Epidermal melanocyte (primary cell): ENCODE data around the gene NCAPD2.
"Not testable (repeated sequence)": the region's sequence is repeated elsewhere in the genome, so short reads cannot be mapped to it uniquely, and the experiment has no call there.

Source experiments
- DNase-seq: peaks from one replicate; pipeline ENCODE4 v3.0.0; 2011; ENCODE audit warnings: low spot score; ENCODE audit not compliant: insufficient read length

The NCAPD2 gene

DNA sequence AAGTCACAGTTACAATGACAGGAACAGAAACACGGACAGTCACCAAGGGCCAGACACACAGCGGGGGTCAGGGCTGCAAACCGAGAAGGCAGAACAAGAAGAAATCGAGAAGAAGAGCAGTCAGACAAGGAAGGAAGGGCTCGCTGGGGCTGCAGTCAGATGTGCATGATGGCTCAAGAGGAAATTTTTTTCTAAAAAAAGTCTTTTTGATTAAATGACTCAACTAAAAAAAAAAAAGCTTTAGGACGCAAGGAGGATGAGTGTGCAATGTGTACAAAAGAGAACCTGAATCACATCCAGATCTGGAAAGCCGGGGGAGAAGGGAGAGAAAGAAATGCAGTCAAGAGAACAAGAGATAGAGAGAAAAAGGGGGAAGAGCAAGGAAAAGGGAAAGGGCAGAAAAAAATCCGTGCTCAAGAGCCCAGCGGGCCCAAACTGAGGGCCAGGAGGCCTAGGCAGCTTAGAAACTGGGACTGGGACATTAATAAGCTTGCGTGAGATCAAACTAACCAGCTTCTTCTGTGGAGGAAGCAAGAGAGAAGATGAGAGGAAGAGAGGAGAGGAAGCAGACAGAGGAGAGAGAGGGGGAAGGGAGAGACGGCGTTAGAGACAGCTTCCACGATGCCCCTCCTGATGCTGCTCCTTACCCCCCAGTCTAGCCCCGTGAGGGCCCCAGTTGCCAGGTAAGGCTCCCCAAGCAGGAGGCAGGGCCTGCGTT is 55.2 kb downstream of the NCAPD2 start:
- no peak for DNase-seq

DNA sequence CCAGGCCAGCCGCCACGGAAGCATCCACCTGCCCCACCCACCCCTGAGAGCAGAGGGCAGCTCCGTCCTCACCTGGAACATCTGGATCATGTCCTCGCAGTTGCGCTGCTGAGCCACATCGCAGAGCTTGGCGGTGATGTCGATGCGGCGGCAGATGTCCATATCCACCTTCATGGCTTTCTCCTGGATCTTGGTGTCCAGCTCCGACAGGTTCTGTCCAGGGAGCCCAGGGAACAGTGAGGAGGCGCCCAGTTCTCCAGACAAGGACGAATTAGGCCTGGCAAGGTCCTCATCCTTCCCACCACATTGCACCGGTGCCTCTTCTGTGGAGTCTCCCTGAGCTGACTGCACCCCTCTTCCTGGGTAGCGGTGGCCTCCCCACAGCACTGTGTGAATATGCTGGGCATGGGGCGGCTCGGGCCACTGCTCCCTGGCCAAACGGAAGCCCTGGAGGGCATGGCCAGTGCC is 55.8 kb downstream of the NCAPD2 start:
- DNase-seq = no peak

DNA sequence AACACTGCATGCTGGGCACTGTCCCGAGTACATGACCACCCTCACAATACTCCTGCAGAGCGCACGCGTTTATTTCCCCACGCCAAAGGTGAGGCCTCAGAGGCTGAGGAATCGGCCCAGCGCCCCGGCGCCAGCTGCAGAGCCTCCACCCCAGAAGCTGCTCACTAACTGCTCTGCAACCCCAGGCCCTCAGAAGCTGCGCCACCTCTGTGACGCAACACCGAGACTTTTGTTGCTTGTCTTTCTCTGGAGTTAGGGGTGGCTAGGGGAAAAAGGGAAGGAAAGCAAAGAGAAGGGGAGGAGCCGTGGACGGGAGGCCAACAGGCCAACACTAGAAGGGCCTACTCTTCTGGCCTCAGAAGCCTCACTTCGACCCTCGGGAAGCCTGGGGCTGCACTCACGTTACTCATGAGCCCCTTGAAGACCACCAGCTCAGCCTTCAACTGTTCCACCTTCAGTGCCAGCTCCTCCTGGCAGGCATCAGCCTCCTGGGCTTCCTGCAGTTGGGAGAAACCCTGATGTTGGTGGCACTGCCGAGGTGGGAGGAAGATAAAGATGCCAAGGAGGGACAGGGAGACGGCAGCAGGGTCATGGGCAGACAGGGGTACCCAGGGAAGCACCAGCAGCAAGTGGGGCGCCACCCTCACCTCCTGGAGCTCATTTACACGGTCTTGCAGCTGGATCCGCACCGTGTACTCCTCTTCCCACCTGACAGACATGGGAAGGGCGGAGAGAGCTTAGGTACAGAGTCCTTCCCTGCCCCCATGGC is 56.6 kb downstream of the NCAPD2 start:
- no peak for DNase-seq

DNA sequence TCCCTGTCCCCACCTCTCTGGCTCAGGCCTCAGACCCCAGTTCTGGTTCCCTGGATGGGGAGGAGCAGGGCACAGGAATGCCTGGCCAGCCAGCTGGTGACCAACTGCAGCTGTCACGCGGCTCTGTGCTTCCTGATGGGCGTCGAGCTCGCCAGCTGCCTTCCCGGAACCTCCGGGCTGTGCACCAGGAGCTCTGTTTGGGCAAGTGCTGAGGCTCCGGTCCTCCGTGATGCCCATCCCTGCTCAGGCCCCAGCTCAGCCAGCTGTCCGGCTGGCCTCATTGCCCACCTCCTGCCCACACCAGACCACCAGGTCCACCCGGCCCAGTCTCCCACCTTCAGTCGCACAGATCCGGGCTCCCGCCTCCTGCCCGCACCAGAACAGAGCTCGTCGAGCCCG is 57.2 kb downstream of the NCAPD2 start:
- DNase-seq = no peak

DNA sequence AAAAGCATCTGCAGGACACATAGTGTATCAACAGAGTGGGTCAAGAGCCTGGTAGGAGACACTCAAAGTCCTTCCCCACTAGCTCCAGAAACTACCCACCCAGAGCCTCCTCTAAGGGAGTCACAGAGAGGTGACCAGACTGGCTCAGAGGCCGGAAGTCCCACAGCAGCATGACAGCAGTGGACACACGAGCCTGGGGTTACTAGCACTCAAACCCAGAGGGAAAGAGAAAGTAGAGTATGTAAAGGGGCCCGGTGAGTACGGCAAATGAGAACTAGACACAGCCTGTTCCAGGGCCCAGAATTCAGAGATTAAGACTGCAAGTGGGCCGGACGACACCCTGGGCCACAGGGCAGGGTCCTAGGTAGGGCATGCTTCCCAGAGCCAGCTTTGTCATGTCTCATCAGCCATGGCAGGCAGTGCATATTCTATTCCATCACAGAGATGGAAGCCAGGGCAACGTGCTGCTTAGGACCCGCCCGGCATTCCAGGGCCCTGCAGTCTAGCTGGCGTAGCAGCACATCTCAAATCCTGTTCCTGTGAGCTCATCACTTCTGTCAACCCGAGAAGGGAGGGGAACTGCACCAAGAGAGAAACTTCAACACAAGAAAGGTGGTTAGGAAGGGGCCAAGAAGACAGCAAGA is 57.7 kb downstream of the NCAPD2 start:
- DNase-seq = no peak

DNA sequence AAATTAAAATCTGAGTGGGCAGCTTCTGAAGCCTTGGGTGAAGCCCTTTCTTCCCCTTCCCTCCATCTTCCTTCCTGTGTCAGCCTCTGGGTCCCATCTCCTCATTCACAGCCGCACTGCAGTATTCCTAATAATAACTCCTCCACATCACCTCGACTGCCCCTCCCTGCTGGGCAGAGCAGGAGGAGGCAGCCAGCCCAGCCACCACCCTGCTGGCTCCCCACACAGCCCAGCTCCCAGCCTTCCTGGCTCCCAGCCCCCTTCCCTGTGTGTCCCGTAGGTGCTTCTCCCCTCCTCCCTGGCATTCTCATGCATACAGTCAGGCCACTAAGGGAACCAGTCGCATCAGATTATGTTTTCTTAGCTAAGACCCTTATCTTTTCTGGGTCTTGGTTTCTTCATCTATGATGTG is 58.2 kb downstream of the NCAPD2 start:
- DNase-seq = no peak

DNA sequence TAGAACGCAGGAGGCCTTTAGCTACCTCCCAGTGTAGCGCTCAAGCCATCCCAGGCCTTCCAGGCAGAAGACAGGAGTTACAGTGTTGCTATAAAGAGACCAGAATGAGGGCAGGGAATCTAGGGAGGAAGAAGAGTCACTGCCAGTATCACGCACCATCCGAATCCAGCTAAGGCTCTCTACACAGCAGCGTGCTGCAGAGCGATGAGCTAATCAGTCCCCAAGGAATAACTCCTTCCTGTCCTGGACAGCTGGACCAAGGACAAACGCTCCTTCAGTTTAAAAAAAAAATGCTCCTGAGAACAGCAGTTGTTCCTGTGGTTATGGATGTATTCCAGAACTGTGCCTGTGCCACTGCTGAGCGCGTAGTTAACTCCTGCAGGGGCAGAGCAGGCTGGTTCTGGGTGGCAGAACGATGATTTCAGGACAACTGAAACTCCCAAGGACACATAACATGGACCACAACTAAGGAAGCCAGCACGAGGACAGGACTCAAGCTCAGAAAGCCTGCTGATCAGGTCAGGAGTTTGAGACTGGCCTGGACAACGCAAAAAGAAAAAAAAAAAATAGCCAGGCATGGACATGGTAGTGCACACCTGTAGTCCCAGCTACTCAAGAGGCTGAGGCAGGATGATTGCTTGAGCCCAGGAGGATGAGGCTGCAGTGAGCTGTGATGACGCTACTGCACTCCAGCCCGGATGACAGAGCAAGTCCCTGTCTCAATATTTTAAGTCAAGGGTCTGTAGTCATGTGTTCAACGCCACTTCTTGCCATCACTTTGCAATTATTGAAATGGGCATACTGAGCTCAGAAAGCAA is 59.4 kb downstream of the NCAPD2 start:
- peak; percentile 68 for DNase-seq

DNA sequence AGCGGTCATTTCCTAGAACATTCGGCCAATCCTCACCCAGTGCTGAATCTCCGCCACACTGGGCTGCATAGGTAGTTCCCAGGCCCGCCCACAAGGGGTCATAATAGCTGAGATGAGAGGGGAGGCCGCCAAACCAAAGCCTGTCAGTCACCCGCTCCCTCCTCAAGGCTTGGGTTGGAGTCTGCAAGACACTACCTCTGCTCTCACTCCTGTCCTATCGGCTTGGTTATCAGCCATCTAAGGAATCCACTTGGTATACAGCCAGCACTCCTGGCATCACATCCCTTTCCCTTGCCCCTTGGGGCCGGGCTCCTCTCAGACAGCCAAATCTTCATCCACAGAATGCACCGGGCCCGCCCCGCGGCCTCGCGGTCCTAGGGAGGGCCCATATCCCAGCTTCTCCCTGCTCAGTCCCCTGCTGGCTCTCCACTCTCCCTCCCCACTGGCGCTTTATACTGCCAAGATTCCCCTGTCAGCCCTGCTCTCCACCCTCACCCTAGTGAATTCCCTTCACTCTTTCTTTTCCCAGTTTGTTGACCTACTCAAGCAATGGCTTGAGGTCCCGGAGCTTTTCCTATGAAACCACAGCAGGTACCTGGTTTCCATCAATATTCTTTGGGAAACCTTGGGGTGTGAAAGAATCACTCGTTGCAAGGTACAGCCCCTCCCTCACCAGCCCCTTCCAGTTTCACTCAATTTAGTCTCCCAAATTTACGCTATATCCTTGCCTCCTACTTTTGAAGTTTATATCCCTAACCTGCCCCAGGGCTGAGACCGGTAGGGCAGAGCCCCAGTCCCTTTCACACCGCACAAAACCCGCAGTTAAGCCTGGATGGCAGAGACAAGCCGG is 60.5 kb downstream of the NCAPD2 start:
- DNase-seq = peak; percentile 65

DNA sequence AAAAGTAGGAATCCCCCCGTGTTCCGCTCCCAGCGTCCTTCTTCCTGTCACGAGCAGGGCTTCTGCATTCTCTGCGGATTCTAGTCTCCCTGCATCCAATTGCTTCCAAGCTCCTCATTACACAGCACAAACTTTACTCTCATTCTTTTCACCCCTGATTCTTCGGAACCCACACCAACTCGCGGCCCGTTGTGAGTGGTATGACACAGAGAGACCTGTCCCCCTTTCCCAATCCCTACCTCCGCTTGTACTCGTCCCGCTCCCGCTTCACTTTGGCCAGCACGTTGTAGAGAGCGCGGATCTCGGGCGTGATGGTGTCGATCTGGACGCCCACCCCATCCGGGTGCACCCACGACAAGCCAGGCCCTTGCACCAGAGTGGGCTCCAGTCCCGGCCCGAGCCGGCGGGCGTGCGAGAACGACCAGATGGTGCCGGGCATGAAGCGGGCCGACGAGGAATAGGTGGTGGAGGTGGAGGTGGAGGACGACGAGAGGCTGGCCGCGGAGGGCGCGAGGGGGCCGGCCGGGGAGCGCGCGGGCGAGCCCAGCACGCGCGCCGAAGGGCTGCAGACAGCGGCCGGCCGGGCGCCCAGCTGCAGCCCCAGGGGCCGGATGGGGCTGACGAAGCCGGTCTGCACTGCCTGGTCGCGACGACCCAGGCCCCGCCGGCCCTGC is 61.3 kb downstream of the NCAPD2 start:
- no peak for DNase-seq

DNA sequence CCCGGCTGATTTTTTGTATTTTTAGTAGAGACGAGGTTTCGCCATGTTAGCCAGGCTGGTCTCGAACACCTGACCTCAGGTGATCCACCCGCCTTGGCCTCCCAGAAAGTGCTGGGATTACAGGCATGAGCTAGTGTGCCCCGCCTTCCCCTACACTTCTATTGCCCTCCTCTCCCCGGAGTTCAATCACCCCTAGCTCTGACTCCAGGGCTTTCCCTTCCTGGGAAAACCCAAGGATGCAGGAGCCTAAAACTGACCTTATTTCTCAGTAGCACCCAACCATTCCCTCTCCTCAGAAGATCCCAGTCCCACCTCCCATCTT is 62.6 kb downstream of the NCAPD2 start:
- DNase-seq = not testable (repeated sequence)

DNA sequence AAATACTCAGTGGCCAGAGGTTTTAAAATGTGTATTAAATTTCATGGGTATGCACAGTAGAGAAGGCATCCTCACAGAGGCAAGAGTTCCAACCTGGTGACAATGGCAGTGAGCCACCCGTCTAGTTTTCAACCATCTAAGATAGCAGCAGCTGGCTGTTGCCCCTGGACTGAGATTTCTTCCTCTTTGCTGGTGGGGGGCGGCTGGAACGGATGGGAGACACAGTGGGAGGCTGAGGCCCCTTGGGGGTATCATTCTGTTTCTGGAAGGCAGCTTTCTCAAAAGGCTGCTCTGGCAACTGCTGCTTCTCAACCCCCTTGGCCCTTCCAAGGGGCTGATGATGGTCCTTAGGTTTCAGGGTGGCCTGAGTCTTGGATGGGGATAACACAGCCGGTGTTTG is 63.0 kb downstream of the NCAPD2 start:
- DNase-seq = no peak

DNA sequence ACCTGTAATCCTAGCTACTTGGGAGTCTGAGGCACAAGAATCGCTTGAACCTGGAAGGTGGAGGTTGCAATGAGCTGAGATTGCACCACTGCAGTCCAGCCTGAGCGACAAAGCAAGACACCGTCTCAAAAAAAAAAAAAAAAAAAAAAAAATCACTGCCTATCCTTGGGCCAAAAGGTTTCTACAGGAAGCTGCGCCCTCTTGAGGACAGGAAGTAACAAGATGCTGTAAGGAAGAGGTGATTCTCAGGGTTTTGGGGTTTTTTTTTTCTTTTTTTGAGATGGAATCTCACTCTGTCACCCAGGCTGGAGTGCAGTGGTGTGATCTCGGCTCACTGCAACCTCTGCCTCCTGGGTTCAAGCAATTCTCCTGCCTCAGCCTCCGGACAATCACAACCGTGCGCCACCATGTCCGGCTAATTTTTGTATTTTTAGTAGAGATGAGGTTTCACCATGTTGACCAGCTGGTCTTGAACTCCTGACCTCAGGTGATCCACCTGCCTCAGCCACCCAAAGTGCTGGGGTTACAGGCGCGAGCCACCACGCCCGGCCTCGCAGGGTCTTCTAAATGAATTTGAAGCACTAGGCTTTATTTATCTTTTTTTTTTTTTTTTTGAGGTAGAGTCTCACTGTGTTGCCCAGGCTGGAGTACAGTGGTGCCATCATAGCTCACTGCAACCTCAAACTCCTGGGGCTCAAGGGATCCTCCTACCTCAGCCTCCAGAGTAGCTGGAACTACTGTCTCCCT is 64.3 kb downstream of the NCAPD2 start:
- DNase-seq = peak; percentile 50

DNA sequence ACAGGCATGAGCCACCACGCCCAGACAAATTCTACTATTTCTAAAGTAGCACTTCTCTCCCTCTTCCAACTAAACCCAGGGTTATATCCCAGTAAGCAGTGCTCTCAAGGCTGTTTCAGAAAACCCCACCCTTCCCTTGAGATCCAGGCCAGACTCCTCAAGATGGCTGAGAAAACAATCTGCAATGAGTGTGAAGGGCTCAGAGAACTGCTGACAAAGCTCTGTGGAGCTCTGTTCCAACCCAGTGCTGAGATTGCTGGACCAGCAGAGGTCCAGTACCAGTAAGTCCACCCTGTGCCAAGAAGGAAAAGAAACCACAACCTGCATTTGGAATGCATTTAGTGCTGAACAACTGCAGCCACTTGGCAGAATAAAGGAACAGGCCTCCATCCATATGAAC is 65.6 kb downstream of the NCAPD2 start:
- DNase-seq = no peak

DNA sequence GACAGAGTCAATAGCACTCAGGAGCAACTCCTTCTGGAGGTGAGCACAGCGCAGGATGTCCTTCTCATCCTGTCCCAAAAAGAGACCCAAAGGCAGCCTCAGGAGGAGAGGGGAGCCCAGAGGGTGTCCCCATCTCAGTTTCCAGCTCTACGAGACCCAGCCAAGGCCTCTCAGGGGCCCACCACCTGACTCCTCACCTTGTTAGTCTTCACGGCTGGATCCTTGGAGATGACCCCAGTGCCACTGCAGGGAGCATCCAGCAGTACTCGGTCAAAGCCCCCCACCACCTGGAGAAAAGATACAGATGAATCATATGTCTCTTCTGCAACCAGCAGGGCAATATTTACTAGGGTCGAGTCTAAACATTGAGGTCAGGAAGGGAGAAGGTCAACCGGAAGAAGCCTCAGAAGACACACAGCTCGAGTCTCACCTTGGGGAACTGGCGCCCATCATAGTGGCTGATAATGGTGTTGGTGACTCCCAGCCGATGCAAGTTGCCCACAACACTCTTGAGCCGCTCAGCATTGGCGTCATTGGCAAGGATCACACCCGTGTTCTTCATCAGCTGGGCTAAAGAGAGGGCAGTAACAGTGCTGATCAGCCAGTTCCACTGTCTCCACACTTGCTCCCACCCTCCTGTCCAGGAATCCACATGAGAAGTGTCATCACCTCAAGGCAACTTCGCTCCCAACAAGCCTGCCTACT is 66.8 kb downstream of the NCAPD2 start:
- DNase-seq = no peak

DNA sequence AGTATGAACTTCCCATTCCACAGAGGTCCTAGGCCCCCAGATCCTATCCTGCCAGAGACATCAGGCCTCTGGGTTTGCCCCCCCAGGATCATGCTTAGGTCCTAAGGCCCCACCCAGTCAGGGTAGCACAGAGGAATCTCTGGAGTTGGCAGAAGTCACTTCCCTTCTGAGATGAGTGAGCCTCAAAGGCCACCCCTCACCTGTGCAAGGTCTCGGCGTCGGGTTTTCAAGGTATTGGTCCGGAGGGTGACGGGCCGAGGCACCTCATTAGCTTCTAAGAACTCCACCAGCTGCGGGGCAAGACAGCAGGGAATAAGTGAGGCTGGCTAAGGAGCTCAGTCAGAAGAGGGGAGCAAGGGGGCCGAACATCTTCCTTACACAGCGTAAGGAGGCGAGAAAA is 69.0 kb downstream of the NCAPD2 start:
- no peak for DNase-seq

DNA sequence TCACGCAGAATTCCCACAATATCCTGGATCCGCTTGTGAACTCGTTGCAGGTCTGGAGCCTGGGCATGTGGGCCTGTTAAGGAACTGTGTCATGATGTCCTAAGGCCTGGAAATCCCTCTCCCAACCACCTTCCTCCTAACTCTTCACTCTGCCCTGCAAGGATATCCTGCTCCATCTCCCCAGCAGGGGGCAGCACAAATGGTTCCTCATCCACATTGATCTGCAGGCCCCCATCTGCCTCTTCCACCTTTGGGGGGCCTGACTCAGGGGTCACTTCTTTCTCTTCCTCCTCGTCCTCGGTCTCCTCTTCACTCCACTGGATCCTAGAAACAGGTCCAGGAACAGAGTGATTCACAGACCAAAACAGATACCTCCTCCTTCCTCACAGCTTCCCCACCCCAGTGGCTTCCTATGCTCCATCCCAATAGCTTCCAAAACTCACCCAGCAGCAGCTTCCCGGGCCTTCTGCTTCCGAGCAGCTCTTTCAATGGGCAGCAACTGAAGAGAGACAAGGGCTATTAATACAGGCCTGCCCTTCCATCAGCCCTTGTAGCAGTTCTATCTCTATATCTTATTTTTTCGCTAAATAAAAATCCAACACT is 69.6 kb downstream of the NCAPD2 start:
- DNase-seq = no peak

DNA sequence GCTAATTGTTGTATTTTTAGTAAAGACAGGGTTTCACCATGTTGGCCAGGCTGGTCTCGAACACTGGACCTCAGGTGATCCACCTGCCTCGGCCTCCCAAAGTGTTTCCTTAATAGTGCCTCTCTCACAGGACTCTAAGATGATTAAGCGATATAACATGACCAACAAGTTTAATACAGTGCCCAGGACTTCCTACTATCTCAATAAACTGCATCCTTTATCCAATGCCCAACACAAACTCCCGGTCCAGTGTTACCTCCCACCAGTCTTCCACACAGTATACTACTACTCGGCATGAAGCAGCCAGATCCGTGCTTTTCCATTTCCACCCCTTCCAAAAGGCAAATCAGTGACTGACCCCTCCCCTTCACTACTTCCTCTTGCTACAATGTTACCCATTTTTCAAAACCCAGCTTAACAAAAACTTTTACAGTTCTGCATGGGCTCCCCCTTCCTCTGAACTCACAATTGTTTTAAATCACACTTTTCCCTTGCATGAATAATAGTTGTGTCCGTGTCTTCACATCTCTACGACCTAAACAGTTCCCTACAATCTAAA is 73.3 kb downstream of the NCAPD2 start:
- DNase-seq = no peak

DNA sequence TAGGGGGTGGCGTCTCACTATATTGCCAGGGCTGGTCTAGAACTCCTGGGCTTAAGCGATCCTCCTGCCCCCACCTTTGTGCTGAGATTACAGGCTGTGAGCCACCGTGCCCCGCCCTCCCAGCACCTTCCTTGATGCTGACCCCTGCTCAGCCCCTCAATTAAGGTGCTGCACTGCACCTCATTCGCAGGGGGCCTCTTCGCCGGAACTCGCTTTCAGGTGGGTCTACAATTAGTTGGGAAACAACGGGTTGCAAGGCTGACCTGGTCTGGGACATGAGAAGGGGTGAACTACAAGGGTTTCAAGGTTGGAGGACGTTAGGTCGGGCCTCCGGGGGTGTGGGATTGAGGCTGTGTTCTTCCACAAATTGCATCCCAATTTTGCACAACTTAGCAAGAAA is 75.4 kb downstream of the NCAPD2 start:
- no peak for DNase-seq
